ENCODE measurements around the gene APOBEC3G.
A peak's percentile ranks its signal among the peaks of the same experiment; 100 is the strongest.

The APOBEC3G gene

GRCh38 chr22:39115977-39116621 lies 39.0 kb downstream of the APOBEC3G start:
- Histone ChIP-seq H2AFZ (ENCODE audit: low read length) (no peak overlapping the region), H3K27me3 (ENCODE audit: insufficient read depth, low read length) (peaks cover 16% of the 10 kb centered on the region), H3K27ac (ENCODE audit: low read depth, low read length, poor library complexity, severe bottlenecking) (no peak overlapping the region)

GRCh38 chr22:39117585-39118191 lies 40.6 kb downstream of the APOBEC3G start:
- peaks cover 15% of the 10 kb centered on the region for H3K27me3 ChIP-seq (ENCODE audit: insufficient read depth, low read length)
- no peaks in the 10 kb centered on the region for H3K36me3 ChIP-seq (ENCODE audit: insufficient read depth, low read length)
- no peak overlapping the region for H3K9ac ChIP-seq (ENCODE audit: low read length)
- H3K9me3 ChIP-seq (ENCODE audit: low read length): no peaks in the 10 kb centered on the region
- H3F3A ChIP-seq (ENCODE audit: insufficient read depth, low read length): no peaks in the 10 kb centered on the region
- H2AFZ ChIP-seq (ENCODE audit: low read length): no peak overlapping the region
- H3K27ac ChIP-seq (ENCODE audit: low read depth, low read length, poor library complexity, severe bottlenecking): no peak overlapping the region
- no peaks in the 10 kb centered on the region for H3K9me2 ChIP-seq (ENCODE audit: low read depth, low read length)
- H3K4me2 ChIP-seq (ENCODE audit: low read length): no peak overlapping the region
- H3K4me1 ChIP-seq (ENCODE audit: insufficient read depth, low read length, severe bottlenecking): no peaks in the 10 kb centered on the region
- no peaks in the 10 kb centered on the region for H4K20me1 ChIP-seq (ENCODE audit: insufficient read depth, low read length)
- TF ChIP-seq CTCF (IDR thresholded peaks at IDR 0.05; ENCODE audit: low read length) (peak; percentile 58), EZH2 (IDR thresholded peaks at IDR 0.05; ENCODE audit: borderline replicate concordance, low read length) (no peak)
- no peaks in the 10 kb centered on the region for H3K79me2 ChIP-seq (ENCODE audit: insufficient read depth, low read length)
- H3K4me3 ChIP-seq (ENCODE audit: low read depth, low read length, poor library complexity, severe bottlenecking): no peak overlapping the region

More at GRCh38 chr22:39115977-39116621, 39.0 kb downstream of the APOBEC3G start:
- Histone ChIP-seq H3K79me2 (ENCODE audit: insufficient read depth, low read length) (no peaks in the 10 kb centered on the region), H3K9me2 (ENCODE audit: low read depth, low read length) (no peaks in the 10 kb centered on the region), H3K4me2 (ENCODE audit: low read length) (no peak overlapping the region), H3F3A (ENCODE audit: insufficient read depth, low read length) (no peaks in the 10 kb centered on the region), H4K20me1 (ENCODE audit: insufficient read depth, low read length) (no peaks in the 10 kb centered on the region), H3K9ac (ENCODE audit: low read length) (no peak overlapping the region), H3K4me3 (ENCODE audit: low read depth, low read length, poor library complexity, severe bottlenecking) (no peak overlapping the region), H3K9me3 (ENCODE audit: low read length) (no peaks in the 10 kb centered on the region), H3K36me3 (ENCODE audit: insufficient read depth, low read length) (no peaks in the 10 kb centered on the region), H3K4me1 (ENCODE audit: insufficient read depth, low read length, severe bottlenecking) (no peaks in the 10 kb centered on the region)
- TF ChIP-seq EZH2 (IDR thresholded peaks at IDR 0.05; ENCODE audit: borderline replicate concordance, low read length) (no peak), CTCF (IDR thresholded peaks at IDR 0.05; ENCODE audit: low read length) (no peak)

GRCh38 chr22:39120983-39121382 lies 43.9 kb downstream of the APOBEC3G start:
- Histone ChIP-seq H3K4me1 (ENCODE audit: insufficient read depth, low read length, severe bottlenecking) (no peaks in the 10 kb centered on the region), H3K9me3 (ENCODE audit: low read length) (no peaks in the 10 kb centered on the region), H3K4me3 (ENCODE audit: low read depth, low read length, poor library complexity, severe bottlenecking) (no peak overlapping the region), H3K79me2 (ENCODE audit: insufficient read depth, low read length) (no peaks in the 10 kb centered on the region), H2AFZ (ENCODE audit: low read length) (no peak overlapping the region), H3K4me2 (ENCODE audit: low read length) (no peak overlapping the region), H4K20me1 (ENCODE audit: insufficient read depth, low read length) (no peaks in the 10 kb centered on the region), H3K36me3 (ENCODE audit: insufficient read depth, low read length) (no peaks in the 10 kb centered on the region), H3K27me3 (ENCODE audit: insufficient read depth, low read length) (peaks cover 10% of the 10 kb centered on the region), H3F3A (ENCODE audit: insufficient read depth, low read length) (no peaks in the 10 kb centered on the region), H3K9ac (ENCODE audit: low read length) (no peak overlapping the region), H3K9me2 (ENCODE audit: low read depth, low read length) (no peaks in the 10 kb centered on the region), H3K27ac (ENCODE audit: low read depth, low read length, poor library complexity, severe bottlenecking) (no peak overlapping the region)
- TF ChIP-seq EZH2 (IDR thresholded peaks at IDR 0.05; ENCODE audit: borderline replicate concordance, low read length): no peak
